ENCODE results near the gene FKRP. TPM values are rescaled to one million over a fixed set of nuclear protein-coding genes. Genes with fewer than 3 reads are reported as not detected.

The FKRP gene
- total RNA-seq, 1 experiment from 2014 or later: 33.1 TPM

DNA sequence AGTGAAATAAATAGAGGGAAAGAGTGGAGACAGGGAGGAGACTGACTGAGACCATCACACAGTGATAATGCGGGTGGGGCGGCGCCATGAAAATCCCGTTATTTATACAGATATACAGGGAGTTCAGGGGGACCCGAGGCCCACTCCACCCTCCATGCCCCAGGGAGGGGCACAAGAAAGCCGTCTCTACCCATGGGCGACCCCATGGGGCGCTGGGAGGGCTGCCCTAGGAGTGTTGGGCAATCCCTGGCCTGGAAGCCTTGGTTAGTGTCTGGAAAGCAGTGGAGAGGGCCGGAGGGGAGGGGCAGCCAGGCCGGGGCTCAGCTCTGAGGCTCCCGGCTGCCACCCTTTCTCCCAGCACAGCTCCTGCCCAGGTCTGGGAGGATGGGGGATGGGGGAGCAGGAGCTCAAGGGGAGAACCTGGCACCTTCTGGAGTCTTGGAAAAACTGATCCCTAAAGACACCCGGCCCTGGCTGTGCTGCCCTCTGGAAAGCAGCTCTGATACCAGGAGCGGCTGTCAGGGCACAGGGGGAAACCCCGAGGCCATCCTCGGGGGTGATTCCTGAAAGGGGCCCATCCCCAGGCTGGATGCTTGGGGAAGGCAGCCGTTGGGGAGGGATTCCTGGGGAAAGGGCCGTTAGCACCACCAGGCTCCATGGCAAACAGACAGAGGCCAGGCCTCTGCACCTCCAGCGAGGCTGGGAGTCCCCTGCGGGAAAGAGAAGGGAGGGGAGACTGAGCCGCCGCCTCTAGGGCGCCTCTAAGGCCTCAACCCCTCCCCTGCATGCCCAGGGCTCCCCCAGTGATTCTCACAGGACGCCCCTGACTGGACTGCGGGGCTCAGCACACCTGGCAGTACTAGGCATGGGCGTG, 26.0 kb upstream of the FKRP start:
- H3K4me1 ChIP-seq: peaks cover 24% of the 10 kb centered on the region
- no peak overlapping the region for H3K4me3 ChIP-seq (ENCODE audit: low read depth, low read length)
- intact Hi-C loops (cut with micrococcal nuclease; ENCODE audit: unreplicated experiment): no loop called here
- peaks cover 5% of the 10 kb centered on the region for H3K36me3 ChIP-seq (ENCODE audit: control insufficient read depth, insufficient read depth, low read length)
- no peak for TF ChIP-seq CTCF (IDR thresholded peaks at IDR 0.05; ENCODE audit: insufficient read depth in 1 of 2, low read depth in 1 of 2, low read length in 1 of 2, severe bottlenecking in 1 of 2, unreplicated experiment in 1 of 2)
- no peak overlapping the region for H3K27ac Mint-ChIP-seq (ENCODE audit: unreplicated experiment)
- ChIA-PET POLR2A (no interaction called here), CTCF (no interaction called here)
- no peaks in the 10 kb centered on the region for H3K27me3 Mint-ChIP-seq (ENCODE audit: insufficient read depth, unreplicated experiment)
- H3K9me3 Mint-ChIP-seq (ENCODE audit: unreplicated experiment): no peaks in the 10 kb centered on the region
- peaks cover 19% of the 10 kb centered on the region for H3K4me1 Mint-ChIP-seq (ENCODE audit: low read depth, unreplicated experiment)
- no peak for DNase-seq
- BruUV-seq (replicated peaks): TSS peak; percentile 14
- H3K9me3 ChIP-seq: no peaks in the 10 kb centered on the region
- no peaks in the 10 kb centered on the region for H3K27me3 ChIP-seq (replicated peaks; ENCODE audit: control insufficient read depth, insufficient read depth, low read length)
- no peak overlapping the region for H3K4me3 Mint-ChIP-seq (ENCODE audit: unreplicated experiment)
- peaks cover 74% of the 10 kb centered on the region for H3K36me3 Mint-ChIP-seq (ENCODE audit: insufficient read depth, unreplicated experiment)

DNA sequence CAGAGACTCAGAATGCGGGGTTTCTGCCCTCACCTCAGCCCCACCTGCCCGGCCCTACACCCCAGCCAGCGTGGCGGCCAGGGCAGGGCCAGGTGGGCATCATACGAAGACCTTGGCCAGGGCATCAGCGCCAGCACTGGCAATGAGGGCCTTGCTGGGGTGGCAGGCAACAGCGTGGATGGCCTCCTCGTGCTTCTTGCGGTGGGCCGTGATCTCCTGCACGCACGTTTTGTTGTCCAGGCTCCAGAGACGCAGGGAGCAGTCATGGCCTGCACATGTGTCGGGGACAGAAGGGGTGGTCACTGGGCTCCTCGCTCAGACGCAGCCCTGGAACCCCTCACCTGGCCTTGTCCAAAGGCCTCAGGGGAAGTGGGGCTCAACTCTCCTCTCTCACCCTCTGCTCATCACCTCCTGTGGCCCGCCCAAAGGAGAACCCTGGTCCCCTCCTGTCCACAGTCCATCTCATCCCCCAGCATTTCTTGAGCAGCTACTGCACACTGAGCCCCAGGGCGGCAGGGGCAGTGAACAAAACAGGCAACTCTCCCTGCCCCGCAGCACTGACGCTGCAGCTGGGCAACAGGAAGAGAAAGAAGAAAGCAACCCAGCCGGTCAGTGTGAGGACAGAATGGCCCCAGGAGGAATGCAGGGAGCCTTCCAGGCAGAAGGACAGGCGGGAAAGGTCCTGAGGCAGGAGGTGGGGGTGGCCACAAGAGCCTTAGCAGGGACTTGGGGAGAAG, 25.2 kb upstream of the FKRP start:
- H3K4me3 Mint-ChIP-seq (ENCODE audit: unreplicated experiment): no peak overlapping the region
- H3K4me1 ChIP-seq: peaks cover 16% of the 10 kb centered on the region
- intact Hi-C loops (cut with micrococcal nuclease; ENCODE audit: unreplicated experiment): no loop called here
- BruUV-seq (replicated peaks): no TSS peak
- ChIA-PET POLR2A (no interaction called here), CTCF (no interaction called here)
- DNase-seq: peak in 1 of 2 experiments; percentile 40
- no peak overlapping the region for H3K27ac Mint-ChIP-seq (ENCODE audit: unreplicated experiment)
- no peaks in the 10 kb centered on the region for H3K9me3 Mint-ChIP-seq (ENCODE audit: unreplicated experiment)
- peaks cover 14% of the 10 kb centered on the region for H3K4me1 Mint-ChIP-seq (ENCODE audit: low read depth, unreplicated experiment)
- H3K36me3 ChIP-seq (ENCODE audit: control insufficient read depth, insufficient read depth, low read length): peaks cover 5% of the 10 kb centered on the region
- no peak overlapping the region for H3K4me3 ChIP-seq (ENCODE audit: low read depth, low read length)
- no peaks in the 10 kb centered on the region for H3K27me3 Mint-ChIP-seq (ENCODE audit: insufficient read depth, unreplicated experiment)
- H3K9me3 ChIP-seq: no peaks in the 10 kb centered on the region
- H3K27me3 ChIP-seq (replicated peaks; ENCODE audit: control insufficient read depth, insufficient read depth, low read length): no peaks in the 10 kb centered on the region
- TF ChIP-seq CTCF (IDR thresholded peaks at IDR 0.05; ENCODE audit: insufficient read depth in 1 of 2, low read depth in 1 of 2, low read length in 1 of 2, severe bottlenecking in 1 of 2, unreplicated experiment in 1 of 2): no peak
- H3K36me3 Mint-ChIP-seq (ENCODE audit: insufficient read depth, unreplicated experiment): peaks cover 77% of the 10 kb centered on the region

- peak; percentile 41 to 59 for DNase-seq
- intact Hi-C loops (cut with micrococcal nuclease; ENCODE audit: unreplicated experiment): no loop called here
- no TSS peak for BruUV-seq (replicated peaks)
These were observed 24.4 kb upstream of the FKRP start for GRCh38 chr19:46721269-46722003.

More at GRCh38 chr19:46721269-46722003, 24.4 kb upstream of the FKRP start:
- Mint-ChIP-seq H3K9me3 (ENCODE audit: unreplicated experiment) (no peaks in the 10 kb centered on the region), H3K27ac (ENCODE audit: unreplicated experiment) (peak overlapping the region; percentile 56), H3K4me1 (ENCODE audit: low read depth, unreplicated experiment) (peaks cover 17% of the 10 kb centered on the region), H3K4me3 (ENCODE audit: unreplicated experiment) (no peak overlapping the region), H3K27me3 (ENCODE audit: insufficient read depth, unreplicated experiment) (no peaks in the 10 kb centered on the region), H3K36me3 (ENCODE audit: insufficient read depth, unreplicated experiment) (peaks cover 77% of the 10 kb centered on the region)
- ChIA-PET POLR2A (no interaction called here), CTCF (interaction anchor here (0.7 kb wide), 1 partner anchor 11 kb away, joined by 3 read pairs; no protein-coding TSS in a partner anchor)
- Histone ChIP-seq H3K4me1 (peaks cover 13% of the 10 kb centered on the region), H3K27me3 (replicated peaks; ENCODE audit: control insufficient read depth, insufficient read depth, low read length) (no peaks in the 10 kb centered on the region), H3K36me3 (ENCODE audit: control insufficient read depth, insufficient read depth, low read length) (peaks cover 5% of the 10 kb centered on the region), H3K9me3 (no peaks in the 10 kb centered on the region), H3K4me3 (ENCODE audit: low read depth, low read length) (no peak overlapping the region)
- peak in 1 of 2 experiments; percentile 23 for TF ChIP-seq CTCF (IDR thresholded peaks at IDR 0.05; ENCODE audit: insufficient read depth in 1 of 2, low read depth in 1 of 2, low read length in 1 of 2, severe bottlenecking in 1 of 2, unreplicated experiment in 1 of 2)
